Liver (tissue), 3 donors: Measurements from ENCODE around the gene HRH2.

Experiments
- ATF3 ChIP-seq: IDR thresholded peaks from 2 replicates; pipeline ENCODE4 v1.6.1; 2016; ENCODE audit warnings: antibody characterized with exemption
- CTCF ChIP-seq: fragments of 150-350 bp; IDR thresholded peaks from 2 replicates; pipeline ENCODE4 v1.5.1; 2017; ENCODE audit warnings: improper control_type of control experiment, low read depth, low read length; ENCODE audit not compliant: missing input control
- EGR1 ChIP-seq, 2 donors: IDR thresholded peaks; 2 replicates each; pipeline ENCODE4 v1.6.1; 2016 to 2018; ENCODE audit warnings: antibody characterized with exemption in 2 of 2, low read depth in 2 of 2
- GABPA ChIP-seq, 2 donors: IDR thresholded peaks in 1 of 2; conservative IDR thresholded peaks in 1 of 2; 2 replicates each; pipeline ENCODE4 v1.6.1; 2016; ENCODE audit warnings: antibody characterized with exemption in 2 of 2, mild to moderate bottlenecking in 1 of 2, moderate library complexity in 1 of 2
- MAX ChIP-seq: IDR thresholded peaks from 2 replicates; pipeline ENCODE4 v1.6.1; 2016; ENCODE audit warnings: antibody characterized with exemption
- NR2F2 ChIP-seq: IDR thresholded peaks from 2 replicates; pipeline ENCODE4 v1.6.1; 2016; ENCODE audit warnings: antibody characterized with exemption
- RXRA ChIP-seq, 2 donors: IDR thresholded peaks; 2 replicates each; pipeline ENCODE4 v1.6.1; 2017 to 2018; ENCODE audit warnings: antibody characterized with exemption in 2 of 2, mild to moderate bottlenecking in 1 of 2
- SP1 ChIP-seq: IDR thresholded peaks from 2 replicates; pipeline ENCODE4 v1.6.1; 2018; ENCODE audit warnings: antibody characterized with exemption, mild to moderate bottlenecking
- TAF1 ChIP-seq: conservative IDR thresholded peaks from 2 replicates; pipeline ENCODE4 v1.6.1; 2016; ENCODE audit warnings: antibody characterized with exemption, mild to moderate bottlenecking
- YY1 ChIP-seq: IDR thresholded peaks from 2 replicates; pipeline ENCODE4 v1.6.1; 2016; ENCODE audit warnings: antibody characterized with exemption, mild to moderate bottlenecking
- ZBTB33 ChIP-seq: IDR thresholded peaks from 2 replicates; pipeline ENCODE4 v1.6.1; 2016; ENCODE audit warnings: antibody characterized with exemption
- donor health status: healthy.
- donor health status: healthy.

- no peak for TF ChIP-seq CTCF
- TF ChIP-seq RXRA (IDR thresholded peaks at IDR 0.05), result no peak
- no peak for TF ChIP-seq ATF3
- TF ChIP-seq SP1, result no peak
- no peak for TF ChIP-seq EGR1 (IDR thresholded peaks at IDR 0.05; ENCODE audit: low read depth in 2 of 2)
- no peak for TF ChIP-seq ZBTB33
- TF ChIP-seq TAF1, result no peak
- TF ChIP-seq MAX, result no peak
- TF ChIP-seq YY1, result no peak
- no peak for TF ChIP-seq GABPA (IDR thresholded peaks at IDR 0.05 in 1 of 2, conservative IDR thresholded peaks at IDR 0.05 in 1 of 2)
- no peak for TF ChIP-seq NR2F2
Observed at GRCh38 chr5:175738602-175739133, 80.8 kb downstream of the HRH2 start.
